NCI-H345 treated with DMSO at 0.1 percent for 48 hours (cell line): ENCODE results near the gene MGAT5B.

Experiments
- DNase-seq: peaks from one replicate; lab custom pipeline; 2025; ENCODE audit not compliant: unreplicated experiment; lab: John Stamatoyannopoulos, UW

The MGAT5B gene

GRCh38 chr17:76878568-76878967 lies 10.4 kb downstream of the MGAT5B start:
- no peak for DNase-seq

GRCh38 chr17:76879254-76879653 lies 11.1 kb downstream of the MGAT5B start:
- DNase-seq: no peak

- no peak for DNase-seq
These were observed 11.5 kb downstream of the MGAT5B start for GRCh38 chr17:76879691-76880090.

DNA sequence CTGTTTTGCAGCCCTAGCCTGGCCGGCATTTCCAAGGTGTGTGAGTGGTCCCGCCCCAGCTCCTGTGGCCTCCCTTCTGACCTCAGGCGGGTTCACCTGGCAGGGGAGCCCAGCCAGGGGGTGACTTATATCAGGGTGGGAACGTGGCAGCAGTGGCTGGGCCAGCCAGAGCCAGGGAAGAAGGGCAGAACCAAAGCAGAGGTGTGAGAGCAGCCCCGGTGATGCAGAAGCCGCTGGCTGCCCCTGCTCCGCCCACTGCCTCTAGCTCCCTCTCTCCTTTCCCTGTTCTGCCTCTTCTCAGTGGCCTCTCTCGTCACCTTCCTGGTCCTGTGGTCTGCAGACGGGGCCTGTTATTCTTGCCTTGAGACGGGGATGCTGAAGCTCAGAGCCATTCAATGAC lies 12.1 kb downstream of the MGAT5B start:
- no peak for DNase-seq

GRCh38 chr17:76880971-76881370 lies 12.8 kb downstream of the MGAT5B start:
- DNase-seq: no peak

DNA sequence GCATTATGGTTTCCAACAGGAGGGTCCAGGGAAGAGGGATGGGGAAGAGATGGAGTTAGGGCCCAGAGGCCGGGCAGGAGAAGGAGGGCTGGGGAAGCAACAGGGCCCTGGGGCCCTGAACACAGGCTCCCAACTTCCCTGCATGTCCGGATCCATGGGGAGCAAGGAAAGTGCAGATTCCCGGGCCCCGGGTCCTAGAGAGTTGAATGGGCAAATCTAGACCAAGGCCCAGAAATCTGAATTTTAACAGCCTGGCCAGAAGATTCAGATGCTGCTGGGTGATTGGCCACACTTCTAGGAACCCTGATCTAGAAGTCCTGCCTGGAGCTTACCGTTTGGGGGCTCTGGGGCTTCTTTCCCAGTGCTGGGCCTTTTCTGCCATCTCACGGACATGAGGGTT lies 13.2 kb downstream of the MGAT5B start:
- no peak for DNase-seq

- no peak for DNase-seq
These were observed 13.8 kb downstream of the MGAT5B start for GRCh38 chr17:76881966-76882365.

GRCh38 chr17:76883744-76884525 lies 15.7 kb downstream of the MGAT5B start:
- DNase-seq: no peak

DNA sequence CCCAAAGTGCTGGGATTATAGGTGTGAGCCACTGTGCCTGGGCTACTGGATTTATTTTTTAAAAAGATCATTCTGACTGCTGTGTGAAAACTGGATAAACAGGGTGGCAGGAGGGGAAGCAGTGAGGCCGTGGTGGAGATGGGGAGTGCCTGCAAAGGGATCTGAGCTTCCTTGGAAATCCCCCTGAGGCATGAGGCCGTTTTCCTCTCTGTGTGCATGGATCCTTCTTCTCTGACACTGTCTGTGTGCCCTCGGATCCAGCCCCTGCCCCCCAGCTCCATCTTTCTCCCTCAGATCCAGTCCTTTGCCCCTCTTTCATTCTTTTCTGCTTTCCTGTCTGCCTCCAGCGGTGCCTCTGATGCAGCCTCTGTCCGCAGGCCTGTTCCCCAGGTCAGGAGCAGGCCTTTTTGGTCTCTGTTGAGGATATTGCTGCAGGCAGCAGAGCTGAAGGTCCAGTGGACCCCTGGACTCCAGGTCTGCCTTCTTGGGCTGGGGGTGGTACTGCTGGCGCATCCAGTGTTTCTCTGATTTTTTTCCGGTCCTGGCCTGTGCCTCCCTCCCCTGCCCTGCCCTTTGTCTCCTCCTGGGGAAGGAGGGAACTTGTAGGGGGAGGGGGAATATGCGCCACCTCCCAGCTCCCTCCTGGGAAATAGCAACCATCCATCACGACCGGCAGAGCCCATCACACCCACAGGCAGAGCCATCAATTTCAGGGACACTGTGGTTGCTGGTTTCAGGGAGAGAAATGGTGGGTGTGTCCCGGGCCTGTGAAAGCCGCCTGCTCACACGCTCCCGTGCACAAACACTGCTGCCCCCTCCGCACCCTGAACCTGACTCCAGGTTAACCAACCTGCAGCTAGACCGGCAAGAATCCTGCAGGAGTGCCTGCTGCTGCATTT lies 17.0 kb downstream of the MGAT5B start:
- DNase-seq: no peak

GRCh38 chr17:76885894-76886290 lies 17.7 kb downstream of the MGAT5B start:
- DNase-seq: no peak

GRCh38 chr17:76886395-76886794 lies 18.2 kb downstream of the MGAT5B start:
- DNase-seq: no peak

- no peak for DNase-seq
These were observed 19.6 kb downstream of the MGAT5B start for GRCh38 chr17:76887802-76888201.

GRCh38 chr17:76888661-76889060 lies 20.5 kb downstream of the MGAT5B start:
- no peak for DNase-seq

- no peak for DNase-seq
These were observed 21.1 kb downstream of the MGAT5B start for GRCh38 chr17:76889323-76889722.

- DNase-seq: no peak
These were observed 24.1 kb downstream of the MGAT5B start for GRCh38 chr17:76892329-76892728.

- peak; percentile 23 for DNase-seq
These were observed 25.6 kb downstream of the MGAT5B start for GRCh38 chr17:76893623-76894334.

GRCh38 chr17:76894842-76895241 lies 26.6 kb downstream of the MGAT5B start:
- DNase-seq: no peak

DNA sequence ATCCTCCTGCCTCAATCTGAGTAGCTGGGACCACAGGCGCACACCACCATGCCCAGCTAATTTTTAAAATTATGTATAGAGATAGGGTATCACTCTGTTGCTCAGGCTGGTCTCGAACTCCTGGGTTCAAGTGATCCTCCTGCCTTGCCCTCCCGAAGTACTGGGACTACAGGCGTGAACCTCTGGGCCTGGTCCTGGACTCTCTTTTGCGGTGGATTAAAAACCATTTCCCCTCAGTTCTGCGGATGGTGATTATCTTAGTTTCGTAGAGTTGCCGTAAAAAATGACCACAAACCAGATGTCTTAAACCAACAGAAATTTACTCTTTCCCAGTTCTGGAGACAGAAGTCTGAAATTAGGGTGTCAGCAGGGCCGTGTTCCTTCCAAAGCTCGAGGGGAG lies 28.8 kb downstream of the MGAT5B start:
- DNase-seq: no peak

GRCh38 chr17:76899414-76899813 lies 31.2 kb downstream of the MGAT5B start:
- DNase-seq: no peak

DNA sequence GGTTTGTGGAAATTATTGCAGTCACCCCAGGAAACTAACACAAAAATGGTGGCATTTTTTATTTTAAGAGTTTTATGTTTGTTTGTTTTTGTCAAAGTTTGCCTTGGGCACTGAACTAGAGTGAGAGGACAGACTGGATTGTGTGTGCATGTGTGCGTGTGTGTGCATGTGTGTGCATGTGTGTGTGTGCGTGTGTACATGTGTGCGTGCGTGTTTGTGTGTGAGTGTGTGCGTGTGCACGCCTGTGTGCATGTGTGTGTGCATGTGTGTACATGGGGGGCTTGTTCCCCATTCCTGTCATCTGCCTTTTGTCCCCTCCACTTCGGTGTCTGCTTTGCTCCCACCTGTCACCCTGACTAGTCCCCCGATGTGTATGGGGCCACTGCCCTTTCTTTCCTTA lies 32.5 kb downstream of the MGAT5B start:
- no peak for DNase-seq

DNA sequence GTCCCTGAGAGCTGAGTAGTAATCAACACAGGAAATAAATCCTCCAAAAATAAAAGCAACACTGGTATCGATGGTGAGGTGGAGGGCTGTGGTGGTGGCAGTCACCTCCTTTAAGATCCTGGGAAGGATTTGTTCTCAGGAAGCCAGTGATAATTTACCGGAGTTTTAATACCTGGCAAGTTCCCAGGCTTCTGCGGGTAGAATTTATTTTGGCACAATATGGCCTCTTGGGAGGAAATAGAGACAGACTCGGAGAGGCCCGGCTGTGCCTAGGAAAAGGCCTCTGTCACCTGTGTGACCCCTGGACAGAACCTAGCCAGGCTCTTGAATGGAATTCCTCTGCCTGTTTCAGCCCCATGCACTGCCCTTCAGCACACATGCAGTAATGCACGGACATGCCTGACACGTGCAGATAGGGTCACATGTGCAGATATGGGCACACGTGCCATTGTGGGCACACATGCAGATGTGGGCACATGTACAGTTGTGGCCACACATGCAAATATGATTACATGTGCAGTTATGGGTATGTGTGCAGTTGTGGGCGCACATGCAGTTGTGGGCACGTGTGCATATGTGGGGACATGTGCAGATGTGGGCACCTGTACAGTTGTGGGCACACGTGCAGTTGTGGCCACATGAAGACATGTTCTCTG lies 33.5 kb downstream of the MGAT5B start:
- DNase-seq: no peak
